ENCODE measurements around the gene AFP.

The AFP gene

GRCh38 chr4:73415807-73416238 is 20.2 kb upstream of the AFP start:
- H2BK5ac ChIP-seq (ENCODE audit: low read depth, low read length, poor library complexity), result no peak overlapping the region

GRCh38 chr4:73416423-73417087 is 19.5 kb upstream of the AFP start:
- Histone ChIP-seq H3K4ac (ENCODE audit: low read depth, low read length) (no peak overlapping the region), H3K4me3 (ENCODE audit: low read depth, low read length) (no peak overlapping the region), H3K23ac (ENCODE audit: low read length) (no peak overlapping the region), H3K4me2 (ENCODE audit: low read length) (no peak overlapping the region), H4K12ac (ENCODE audit: low read depth, low read length) (no peak overlapping the region), H3K9ac (ENCODE audit: low read length) (no peak overlapping the region), H4K8ac (ENCODE audit: low read depth, low read length) (no peak overlapping the region), H3K4me1 (ENCODE audit: control insufficient read depth in 1 of 2, insufficient read depth in 2 of 2, low read length in 2 of 2) (no peaks in the 10 kb centered on the region), H2BK5ac (ENCODE audit: low read depth, low read length, poor library complexity) (no peak overlapping the region), H3K9me3 (ENCODE audit: insufficient read depth, low read depth, low read length) (no peaks in the 10 kb centered on the region), H3K79me1 (ENCODE audit: low read length) (no peaks in the 10 kb centered on the region), H2BK120ac (ENCODE audit: insufficient read depth, low read length, poor library complexity) (no peak overlapping the region), H3K27me3 (ENCODE audit: insufficient read depth, low read length) (no peaks in the 10 kb centered on the region), H2AK5ac (ENCODE audit: low read length) (no peak overlapping the region), H2AFZ (ENCODE audit: insufficient read depth, low read length, poor library complexity) (no peak overlapping the region), H3K27ac (ENCODE audit: low read depth, low read length) (no peak overlapping the region), H4K91ac (ENCODE audit: low read depth, low read length) (no peak overlapping the region), H3K79me2 (ENCODE audit: control insufficient read depth, insufficient read depth, low read length, poor library complexity) (no peaks in the 10 kb centered on the region), H2BK12ac (ENCODE audit: low read length) (no peak overlapping the region), H3K36me3 (ENCODE audit: control insufficient read depth in 1 of 2, insufficient read depth in 2 of 2, low read length in 2 of 2) (no peaks in the 10 kb centered on the region), H3K14ac (ENCODE audit: low read length) (no peak overlapping the region), H3K18ac (ENCODE audit: low read length) (no peak overlapping the region)
- no peak for DNase-seq
- no CpG with 5 or more reads among the region's 2 CpGs for WGBS (ENCODE audit: extremely low coverage, insufficient coverage, insufficient read length)

More at GRCh38 chr4:73415807-73416238, 20.2 kb upstream of the AFP start:
- H2AK5ac ChIP-seq (ENCODE audit: low read length), result no peak overlapping the region
- H3K4me1 ChIP-seq (ENCODE audit: control insufficient read depth in 1 of 2, insufficient read depth in 2 of 2, low read length in 2 of 2), result no peaks in the 10 kb centered on the region
- H3K23ac ChIP-seq (ENCODE audit: low read length), result no peak overlapping the region
- H2AFZ ChIP-seq (ENCODE audit: insufficient read depth, low read length, poor library complexity), result no peak overlapping the region
- H3K36me3 ChIP-seq (ENCODE audit: control insufficient read depth in 1 of 2, insufficient read depth in 2 of 2, low read length in 2 of 2), result no peaks in the 10 kb centered on the region
- no peak overlapping the region for H2BK120ac ChIP-seq (ENCODE audit: insufficient read depth, low read length, poor library complexity)
- H3K4ac ChIP-seq (ENCODE audit: low read depth, low read length), result no peak overlapping the region
- H3K27ac ChIP-seq (ENCODE audit: low read depth, low read length), result no peak overlapping the region
- no peak overlapping the region for H4K91ac ChIP-seq (ENCODE audit: low read depth, low read length)
- no peak overlapping the region for H3K4me3 ChIP-seq (ENCODE audit: low read depth, low read length)
- no peaks in the 10 kb centered on the region for H3K9me3 ChIP-seq (ENCODE audit: insufficient read depth, low read depth, low read length)
- H4K12ac ChIP-seq (ENCODE audit: low read depth, low read length), result no peak overlapping the region
- DNase-seq, result no peak
- H4K8ac ChIP-seq (ENCODE audit: low read depth, low read length), result no peak overlapping the region
- no peaks in the 10 kb centered on the region for H3K79me2 ChIP-seq (ENCODE audit: control insufficient read depth, insufficient read depth, low read length, poor library complexity)
- H3K4me2 ChIP-seq (ENCODE audit: low read length), result no peak overlapping the region
- H3K9ac ChIP-seq (ENCODE audit: low read length), result no peak overlapping the region
- no peak overlapping the region for H2BK12ac ChIP-seq (ENCODE audit: low read length)
- no CpG with 5 or more reads among the region's 2 CpGs for WGBS (ENCODE audit: extremely low coverage, insufficient coverage, insufficient read length)
- no peak overlapping the region for H3K14ac ChIP-seq (ENCODE audit: low read length)
- no peaks in the 10 kb centered on the region for H3K27me3 ChIP-seq (ENCODE audit: insufficient read depth, low read length)
- no peaks in the 10 kb centered on the region for H3K79me1 ChIP-seq (ENCODE audit: low read length)
- no peak overlapping the region for H3K18ac ChIP-seq (ENCODE audit: low read length)

GRCh38 chr4:73417342-73417741 is 18.7 kb upstream of the AFP start:
- no peak overlapping the region for H3K18ac ChIP-seq (ENCODE audit: low read length)
- no peaks in the 10 kb centered on the region for H3K79me2 ChIP-seq (ENCODE audit: control insufficient read depth, insufficient read depth, low read length, poor library complexity)
- H3K4ac ChIP-seq (ENCODE audit: low read depth, low read length), result no peak overlapping the region
- no CpG with 5 or more reads among the region's 2 CpGs for WGBS (ENCODE audit: extremely low coverage, insufficient coverage, insufficient read length)
- H3K14ac ChIP-seq (ENCODE audit: low read length), result no peak overlapping the region
- H3K9ac ChIP-seq (ENCODE audit: low read length), result no peak overlapping the region
- no peak overlapping the region for H2BK120ac ChIP-seq (ENCODE audit: insufficient read depth, low read length, poor library complexity)
- DNase-seq, result no peak
- no peak overlapping the region for H3K27ac ChIP-seq (ENCODE audit: low read depth, low read length)
- no peaks in the 10 kb centered on the region for H3K4me1 ChIP-seq (ENCODE audit: control insufficient read depth in 1 of 2, insufficient read depth in 2 of 2, low read length in 2 of 2)
- no peak overlapping the region for H3K4me2 ChIP-seq (ENCODE audit: low read length)
- H3K4me3 ChIP-seq (ENCODE audit: low read depth, low read length), result no peak overlapping the region
- H3K36me3 ChIP-seq (ENCODE audit: control insufficient read depth in 1 of 2, insufficient read depth in 2 of 2, low read length in 2 of 2), result no peaks in the 10 kb centered on the region
- H3K23ac ChIP-seq (ENCODE audit: low read length), result no peak overlapping the region
- H3K27me3 ChIP-seq (ENCODE audit: insufficient read depth, low read length), result no peaks in the 10 kb centered on the region
- H4K91ac ChIP-seq (ENCODE audit: low read depth, low read length), result no peak overlapping the region
- no peak overlapping the region for H2AK5ac ChIP-seq (ENCODE audit: low read length)
- no peaks in the 10 kb centered on the region for H3K79me1 ChIP-seq (ENCODE audit: low read length)
- no peak overlapping the region for H2AFZ ChIP-seq (ENCODE audit: insufficient read depth, low read length, poor library complexity)
- no peak overlapping the region for H4K12ac ChIP-seq (ENCODE audit: low read depth, low read length)
- H2BK12ac ChIP-seq (ENCODE audit: low read length), result no peak overlapping the region
- no peak overlapping the region for H2BK5ac ChIP-seq (ENCODE audit: low read depth, low read length, poor library complexity)
- no peaks in the 10 kb centered on the region for H3K9me3 ChIP-seq (ENCODE audit: insufficient read depth, low read depth, low read length)
- no peak overlapping the region for H4K8ac ChIP-seq (ENCODE audit: low read depth, low read length)

GRCh38 chr4:73417973-73418372 is 18.0 kb upstream of the AFP start:
- no peak for DNase-seq
- WGBS (ENCODE audit: extremely low coverage, insufficient coverage, insufficient read length), result no CpG with 5 or more reads among the region's 6 CpGs
- no peaks in the 10 kb centered on the region for H3K79me1 ChIP-seq (ENCODE audit: low read length)

More at GRCh38 chr4:73417973-73418372, 18.0 kb upstream of the AFP start:
- H3K4ac ChIP-seq (ENCODE audit: low read depth, low read length), result no peak overlapping the region
- no peak overlapping the region for H4K8ac ChIP-seq (ENCODE audit: low read depth, low read length)
- no peak overlapping the region for H2AK5ac ChIP-seq (ENCODE audit: low read length)
- H3K18ac ChIP-seq (ENCODE audit: low read length), result no peak overlapping the region
- H3K27ac ChIP-seq (ENCODE audit: low read depth, low read length), result no peak overlapping the region
- H4K12ac ChIP-seq (ENCODE audit: low read depth, low read length), result no peak overlapping the region
- no peak overlapping the region for H2AFZ ChIP-seq (ENCODE audit: insufficient read depth, low read length, poor library complexity)
- H3K14ac ChIP-seq (ENCODE audit: low read length), result no peak overlapping the region
- H3K4me1 ChIP-seq (ENCODE audit: control insufficient read depth in 1 of 2, insufficient read depth in 2 of 2, low read length in 2 of 2), result no peaks in the 10 kb centered on the region
- no peaks in the 10 kb centered on the region for H3K36me3 ChIP-seq (ENCODE audit: control insufficient read depth in 1 of 2, insufficient read depth in 2 of 2, low read length in 2 of 2)
- no peaks in the 10 kb centered on the region for H3K27me3 ChIP-seq (ENCODE audit: insufficient read depth, low read length)
- no peak overlapping the region for H4K91ac ChIP-seq (ENCODE audit: low read depth, low read length)
- no peak overlapping the region for H3K23ac ChIP-seq (ENCODE audit: low read length)
- H3K79me2 ChIP-seq (ENCODE audit: control insufficient read depth, insufficient read depth, low read length, poor library complexity), result no peaks in the 10 kb centered on the region
- no peak overlapping the region for H2BK5ac ChIP-seq (ENCODE audit: low read depth, low read length, poor library complexity)
- no peak overlapping the region for H2BK12ac ChIP-seq (ENCODE audit: low read length)
- no peak overlapping the region for H3K9ac ChIP-seq (ENCODE audit: low read length)
- no peaks in the 10 kb centered on the region for H3K9me3 ChIP-seq (ENCODE audit: insufficient read depth, low read depth, low read length)
- no peak overlapping the region for H3K4me2 ChIP-seq (ENCODE audit: low read length)
- H3K4me3 ChIP-seq (ENCODE audit: low read depth, low read length), result no peak overlapping the region
- H2BK120ac ChIP-seq (ENCODE audit: insufficient read depth, low read length, poor library complexity), result no peak overlapping the region

Measured in trophoblast cell (in vitro differentiated cells and primary cell).